IPS-NIHi7 (cell line): ENCODE data around the gene TMEM240.

ENCODE experiments used
- DNase-seq: peaks from one replicate; pipeline ENCODE4 v3.0.0; 2012; ENCODE audit warnings: mixed read lengths; ENCODE audit errors: extremely low spot score

TMEM240 gene

DNA sequence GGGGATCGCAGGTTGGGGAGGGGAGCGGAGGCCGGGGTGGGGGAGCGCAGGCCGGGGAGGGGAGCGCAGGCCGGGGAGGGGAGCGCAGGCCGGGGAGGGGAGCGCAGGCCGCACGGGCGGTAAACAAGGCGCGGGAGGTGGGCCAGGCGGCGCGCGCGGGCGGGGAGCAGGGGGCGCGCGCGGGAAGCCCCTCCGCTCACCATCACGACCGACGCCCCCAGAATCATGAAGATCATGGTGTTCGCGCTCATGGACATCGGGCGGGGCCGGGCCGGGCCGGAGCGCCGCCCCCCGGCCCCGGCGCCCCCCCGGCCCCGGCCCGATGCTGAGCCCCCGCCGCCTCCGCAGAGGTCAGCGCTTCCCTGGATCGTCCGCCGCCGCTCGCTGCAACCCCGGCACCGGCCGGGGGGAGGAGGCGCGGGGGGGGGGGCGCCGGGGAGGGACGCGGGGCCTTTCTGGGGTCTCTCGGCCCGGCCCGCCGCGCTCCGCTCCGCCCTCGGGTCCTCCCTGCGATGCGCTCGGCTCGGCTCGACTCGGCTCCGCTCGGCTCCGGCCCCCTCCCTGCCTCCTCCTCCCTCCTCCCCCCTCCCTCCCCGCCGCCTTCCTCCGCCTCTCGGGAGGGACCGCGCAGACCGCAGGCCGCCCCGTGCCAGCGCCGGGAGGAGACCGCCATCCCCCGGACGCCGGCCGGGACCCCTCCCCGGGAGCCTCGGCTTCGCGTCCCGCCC lies at the start of gene TMEM240:
TSS of gene TMEM240 (minus strand) at position 535 of the 728 bp plus-strand sequence. CDS start at position 257, 278 bp downstream.
- DNase-seq, result peak; percentile 94

DNA sequence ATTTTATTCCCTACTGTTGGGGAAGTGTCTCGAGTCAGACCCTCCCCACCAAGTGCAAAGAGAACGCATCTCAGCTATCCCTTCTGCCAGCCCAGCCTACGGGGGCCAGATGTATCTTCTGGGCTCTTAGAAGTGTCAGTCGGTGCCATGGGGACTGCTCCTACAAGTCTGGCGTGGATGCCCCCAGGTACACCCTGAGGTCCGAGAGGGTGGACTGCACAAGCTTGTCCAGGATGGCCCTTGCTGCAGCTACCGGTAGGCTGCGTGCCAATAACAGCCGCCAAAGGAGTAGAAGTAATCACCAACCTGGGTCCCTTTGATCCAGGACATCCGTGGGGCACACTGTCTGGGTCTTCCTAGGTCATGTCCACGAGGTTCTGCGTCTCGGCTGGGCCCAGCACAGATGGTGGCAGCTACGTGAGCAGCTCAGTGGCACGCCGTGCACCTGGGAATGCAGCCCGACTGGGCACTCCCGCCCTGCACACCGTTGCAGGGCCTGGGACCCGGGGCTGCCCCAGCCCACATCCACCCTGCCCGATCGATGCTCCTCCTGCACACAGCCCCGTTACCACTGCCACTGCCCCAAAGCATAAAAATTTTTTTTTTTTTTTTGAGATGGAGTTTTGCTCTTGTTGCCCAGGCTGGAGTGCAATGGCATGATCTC lies 43.1 kb upstream of the TMEM240 start:
- DNase-seq, result no peak

DNA sequence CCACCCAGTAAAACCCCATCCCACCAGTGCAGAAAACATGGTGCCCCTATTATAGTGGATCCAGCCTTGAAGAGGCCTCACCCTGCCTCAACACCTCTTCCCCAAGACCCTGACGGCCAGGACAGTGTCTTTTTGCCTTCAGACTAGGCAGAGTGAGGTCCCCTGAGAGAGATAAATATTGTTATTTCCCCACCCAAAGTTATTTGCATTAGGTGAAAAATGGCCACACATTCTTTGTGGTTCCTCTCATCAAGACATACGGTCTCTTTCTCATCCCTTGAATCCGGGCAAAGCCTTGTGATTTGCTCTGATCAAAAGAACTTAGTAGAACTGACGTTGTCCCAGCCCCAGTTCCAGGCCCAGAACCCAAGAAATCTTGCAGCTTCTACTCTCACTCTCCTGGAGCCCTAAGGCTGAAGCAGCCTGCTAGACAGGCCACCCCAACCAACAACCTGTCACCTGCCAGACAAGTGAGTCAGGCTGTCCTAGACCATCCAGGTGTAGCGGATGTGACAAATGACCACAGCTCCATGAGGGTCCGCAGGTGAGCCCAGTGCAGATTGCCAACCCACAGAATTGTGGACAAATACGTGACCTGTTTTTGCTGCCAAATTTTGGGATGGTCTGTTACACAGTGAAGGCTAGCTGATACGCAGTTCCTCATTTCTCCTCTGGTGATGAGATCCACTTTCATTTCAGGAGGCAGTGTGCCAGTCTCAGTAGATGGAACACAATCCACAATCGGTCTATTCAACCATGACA lies 42.3 kb upstream of the TMEM240 start:
- no peak for DNase-seq

DNA sequence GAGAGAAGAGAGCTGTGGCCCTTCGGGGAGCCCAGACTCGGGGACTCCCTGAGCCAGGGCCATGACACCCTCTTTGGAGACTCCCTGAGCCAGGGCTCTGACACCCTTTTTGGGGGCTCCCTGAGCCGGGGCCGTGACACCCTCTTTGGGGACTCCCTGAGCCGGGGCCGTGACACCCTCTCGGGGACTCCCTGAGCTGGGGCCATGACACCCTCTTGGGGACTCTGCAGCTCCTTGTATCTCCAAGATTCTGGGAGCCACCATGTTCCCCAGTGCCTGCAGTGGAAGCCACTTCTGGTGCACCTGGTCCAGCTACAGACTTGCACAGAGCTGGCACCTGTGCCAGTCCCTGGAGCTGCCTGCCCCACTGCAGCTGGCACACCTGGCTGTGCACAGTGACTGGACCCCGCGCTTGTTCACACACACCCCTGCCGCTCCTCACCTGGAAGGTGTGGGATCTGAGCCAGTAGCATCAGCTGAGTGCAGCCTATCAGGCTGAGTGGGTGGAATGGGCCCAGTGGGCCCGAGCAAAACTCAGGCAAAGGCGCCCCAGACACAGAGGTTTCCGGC lies 38.0 kb upstream of the TMEM240 start:
- no peak for DNase-seq

DNA sequence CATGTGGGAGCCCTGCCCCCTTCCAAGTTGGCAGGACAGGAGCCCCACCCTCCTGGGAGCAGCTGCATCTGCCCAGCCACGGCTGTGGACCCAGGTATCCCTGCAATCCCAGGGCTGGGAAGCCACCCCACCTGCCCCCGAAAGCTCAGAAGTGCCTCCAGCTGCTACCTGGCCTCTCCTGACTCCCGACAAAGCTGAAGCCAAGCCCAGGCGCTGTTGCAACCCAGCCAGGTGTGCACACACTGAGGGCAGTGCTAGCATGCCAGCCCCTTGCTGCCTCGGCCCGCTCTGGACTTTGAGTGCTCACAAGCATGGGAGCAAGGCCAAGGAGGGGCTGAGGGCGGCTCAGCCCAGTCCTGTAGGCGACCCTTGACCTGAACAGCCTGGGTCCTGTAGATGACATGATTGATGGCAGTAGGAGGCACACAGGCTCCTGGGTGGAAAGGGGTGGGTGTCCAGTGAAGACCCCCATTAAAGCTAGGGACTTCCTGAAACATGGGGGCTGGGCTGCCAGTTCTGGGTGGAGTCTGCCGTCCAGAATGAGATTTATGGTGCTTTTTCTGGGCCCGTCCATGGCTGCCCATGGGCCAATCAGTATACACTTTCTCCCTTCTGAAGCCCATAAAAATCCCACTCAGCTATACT lies 37.1 kb upstream of the TMEM240 start:
- no peak for DNase-seq

DNA sequence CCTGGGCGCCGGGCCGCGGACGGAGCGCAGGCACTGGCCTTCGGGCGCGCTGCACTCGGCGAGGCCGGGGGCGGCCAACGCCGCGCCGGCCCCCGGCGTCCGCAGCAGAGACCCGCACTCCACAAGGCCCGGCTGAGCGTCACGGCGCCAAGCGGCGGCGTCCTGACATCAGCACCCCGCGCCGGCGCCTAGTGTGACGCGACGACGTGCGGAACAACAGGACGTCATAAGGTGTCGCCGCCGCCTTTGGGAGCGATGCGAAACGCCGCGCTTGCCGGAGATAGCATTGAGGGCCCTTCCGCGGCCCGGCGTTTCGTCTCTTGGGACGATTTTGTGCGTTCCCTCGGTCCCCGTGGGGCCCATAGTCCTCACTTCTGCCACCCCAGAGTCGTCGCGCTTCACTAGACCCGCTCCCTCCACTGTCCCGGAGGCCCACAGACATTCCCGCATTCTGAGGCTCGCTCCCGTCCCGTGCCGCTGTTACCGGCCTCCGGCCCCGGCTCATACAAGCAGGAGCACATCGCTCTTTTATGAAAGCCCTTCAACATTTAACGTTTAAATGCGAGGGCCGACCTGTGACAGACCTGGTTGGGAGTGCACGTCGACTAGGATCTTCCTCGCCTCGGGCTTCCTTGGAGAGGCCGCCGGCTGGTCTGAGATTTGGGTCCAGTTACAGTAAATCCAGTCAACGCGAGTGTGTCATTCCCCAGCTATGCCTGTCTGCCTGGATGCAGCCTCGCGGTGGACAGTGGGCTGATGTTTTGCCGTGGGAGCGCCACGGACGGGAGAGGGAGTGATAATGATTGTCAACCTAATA lies 34.5 kb upstream of the TMEM240 start, which contains the start of gene SSU72:
TSS of gene SSU72 (minus strand) at position 143 of the 817 bp plus-strand sequence. CDS start 306 bp downstream, outside the sequence.
- peak; percentile 94 for DNase-seq

DNA sequence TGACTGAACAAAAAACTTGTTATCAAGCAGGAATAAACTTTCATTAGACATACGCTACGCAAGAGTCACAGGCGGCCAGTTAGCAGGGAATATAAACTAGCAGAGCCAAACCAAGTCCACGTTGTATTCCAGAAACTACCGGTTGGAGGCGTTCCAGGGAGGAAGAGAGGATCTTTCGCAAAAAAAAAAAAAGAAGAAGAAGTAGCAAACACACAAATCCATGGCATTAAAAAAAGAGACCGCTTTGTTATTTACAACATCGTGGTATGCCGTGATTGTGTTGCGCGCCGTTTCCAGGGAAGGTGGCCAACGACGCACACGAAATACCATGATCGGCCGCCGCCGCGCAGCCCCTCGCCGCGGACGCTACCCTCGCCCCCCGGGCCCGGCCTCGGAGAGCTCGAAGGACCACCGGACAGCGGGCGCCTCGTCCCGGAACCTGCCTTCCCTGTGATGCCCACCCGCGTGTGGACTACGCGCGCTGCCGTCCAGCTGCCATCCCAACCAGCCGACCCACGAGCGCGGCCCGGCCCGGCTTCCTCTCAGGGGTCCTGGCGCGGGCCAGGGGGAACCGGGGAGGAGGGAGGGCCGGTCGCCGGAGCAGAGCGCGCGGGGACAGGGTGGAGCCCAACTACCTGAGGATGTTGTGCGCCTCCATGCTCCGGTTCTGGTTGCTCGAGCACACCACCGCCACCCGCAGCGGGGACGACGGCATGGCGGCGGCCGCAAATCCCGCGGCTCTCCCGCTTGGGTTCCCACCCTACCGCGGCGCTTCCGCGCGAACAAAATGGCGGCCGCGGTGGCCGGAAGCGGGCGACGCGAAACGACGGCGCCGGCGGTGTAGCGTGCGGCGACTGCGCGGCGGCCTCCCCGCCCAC lies 33.7 kb upstream of the TMEM240 start:
- peak; percentile 83 for DNase-seq

DNA sequence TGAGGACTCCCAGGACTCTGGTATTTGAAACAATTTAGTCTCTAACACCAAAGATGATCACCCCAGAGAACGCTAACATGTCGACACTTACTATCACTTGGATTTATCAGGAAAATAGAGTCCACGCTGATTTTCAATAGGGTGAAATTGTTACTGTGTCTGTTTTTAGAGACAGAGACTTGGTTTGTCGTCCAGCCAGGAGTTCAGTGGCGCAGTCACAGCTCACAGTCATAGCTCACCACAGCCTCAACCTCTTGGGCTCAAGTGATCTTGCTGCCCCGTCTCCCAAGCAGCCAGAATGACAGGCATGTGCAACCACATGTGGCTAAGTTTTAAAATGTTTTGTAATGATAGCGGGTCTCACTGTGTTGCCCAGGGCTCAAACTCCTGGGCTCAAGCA lies 28.9 kb upstream of the TMEM240 start:
- no peak for DNase-seq

DNA sequence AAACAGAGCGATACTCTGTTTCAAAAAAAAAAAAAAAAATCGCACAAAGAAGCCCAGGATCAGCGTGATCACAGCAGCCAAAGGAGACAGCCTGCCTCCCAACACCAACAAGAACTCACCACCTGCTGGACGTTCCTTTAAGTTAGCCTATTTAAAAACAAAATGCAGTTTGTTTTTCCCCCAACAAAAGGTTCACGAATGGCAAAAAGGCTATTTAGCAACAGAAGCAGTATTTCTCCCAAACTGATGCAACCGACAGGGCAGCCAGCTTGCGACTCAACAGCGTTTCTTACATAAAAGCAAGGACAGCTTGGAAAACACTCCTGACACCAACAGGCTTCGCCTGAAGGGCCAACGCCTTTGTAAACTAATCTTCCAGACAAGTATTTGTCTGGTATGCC lies 27.5 kb upstream of the TMEM240 start:
- no peak for DNase-seq

DNA sequence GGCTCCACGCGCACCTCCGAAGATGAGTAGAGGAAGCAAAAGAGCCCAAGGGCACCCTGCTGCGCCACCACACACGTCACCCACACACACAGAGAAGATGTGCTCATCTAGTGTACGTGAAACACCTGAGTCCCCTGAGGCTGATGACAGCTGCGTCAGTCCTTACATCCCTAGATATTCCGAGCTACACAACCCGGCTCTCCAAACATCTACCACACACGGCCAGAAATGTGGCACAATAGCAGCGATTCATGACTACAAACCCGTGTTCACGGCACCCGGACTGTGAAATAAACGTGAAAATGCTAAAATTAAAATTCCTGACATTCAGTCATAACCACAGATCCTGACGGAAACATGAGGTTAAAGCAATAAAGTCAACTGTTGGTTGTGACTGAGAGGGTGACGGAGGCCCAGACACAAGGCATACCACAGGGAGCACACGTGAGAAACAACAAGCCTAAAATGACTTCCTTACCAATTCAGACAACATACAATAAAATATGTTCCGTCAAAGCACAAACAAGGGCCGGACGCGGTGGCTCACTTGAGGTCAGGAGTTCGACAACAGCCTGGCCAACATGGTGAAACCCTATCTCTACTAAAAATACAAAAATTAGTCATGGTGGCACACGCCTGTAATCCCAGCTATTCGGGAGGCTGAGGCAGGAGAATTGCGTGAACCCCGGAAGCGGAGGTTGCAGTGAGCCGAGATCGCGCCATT lies 26.9 kb upstream of the TMEM240 start:
- no peak for DNase-seq

DNA sequence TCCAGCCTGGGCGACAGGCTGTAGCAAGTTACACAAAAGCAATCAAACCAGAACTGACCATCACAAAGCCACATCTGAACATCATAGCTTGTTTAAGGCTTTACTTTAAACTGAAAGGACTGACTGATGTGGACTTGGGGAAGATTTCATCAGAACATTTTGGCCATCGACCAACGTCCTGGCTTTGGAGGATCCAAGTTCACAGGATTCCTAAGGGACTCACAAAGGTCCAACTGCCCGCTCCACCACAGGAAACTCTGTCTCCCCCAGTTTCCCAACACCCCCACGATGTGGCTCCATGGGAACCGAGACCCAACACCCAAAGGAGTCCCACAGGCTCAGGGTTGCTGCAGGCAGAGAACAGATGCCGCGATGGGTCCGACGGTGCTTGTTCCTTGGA lies 24.9 kb upstream of the TMEM240 start:
- DNase-seq, result no peak

DNA sequence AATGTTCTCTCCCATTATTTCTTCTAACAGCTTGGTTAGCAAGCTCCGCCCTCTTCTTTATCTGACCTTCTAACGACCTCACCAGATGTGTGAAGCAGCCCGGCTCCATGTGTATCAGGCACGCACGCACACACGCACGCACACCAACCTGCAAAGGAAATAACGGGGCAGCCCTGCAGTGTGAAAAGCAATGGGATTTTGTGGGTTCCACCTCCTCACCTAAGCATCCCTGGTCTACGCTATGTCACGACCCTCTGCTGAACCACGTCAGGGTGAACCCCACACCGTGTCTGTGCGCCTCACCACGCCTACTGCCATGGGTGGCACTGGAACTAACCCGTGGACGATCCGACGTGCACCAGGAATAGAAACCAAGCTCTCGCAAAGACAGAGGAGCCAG lies 23.8 kb upstream of the TMEM240 start:
- DNase-seq, result no peak

DNA sequence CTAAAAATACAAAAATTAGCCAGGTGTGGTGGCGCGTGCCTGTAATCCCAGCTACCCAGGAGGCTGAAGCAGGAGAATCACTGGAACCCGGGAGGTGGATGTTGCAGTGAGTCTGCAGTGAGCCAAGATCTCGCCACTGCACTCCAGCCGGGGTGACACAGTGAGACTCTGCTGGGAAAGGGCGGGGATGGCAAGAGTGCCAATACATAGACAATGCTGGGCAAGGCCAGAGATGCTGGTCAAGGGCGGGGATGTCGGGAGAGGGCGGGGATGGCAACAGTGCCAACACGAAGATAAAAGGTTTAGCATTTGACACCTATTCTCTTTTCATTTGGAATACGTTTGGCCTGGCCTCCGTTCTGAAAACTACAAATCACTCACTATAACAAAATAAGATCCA lies 23.3 kb upstream of the TMEM240 start:
- no peak for DNase-seq

DNA sequence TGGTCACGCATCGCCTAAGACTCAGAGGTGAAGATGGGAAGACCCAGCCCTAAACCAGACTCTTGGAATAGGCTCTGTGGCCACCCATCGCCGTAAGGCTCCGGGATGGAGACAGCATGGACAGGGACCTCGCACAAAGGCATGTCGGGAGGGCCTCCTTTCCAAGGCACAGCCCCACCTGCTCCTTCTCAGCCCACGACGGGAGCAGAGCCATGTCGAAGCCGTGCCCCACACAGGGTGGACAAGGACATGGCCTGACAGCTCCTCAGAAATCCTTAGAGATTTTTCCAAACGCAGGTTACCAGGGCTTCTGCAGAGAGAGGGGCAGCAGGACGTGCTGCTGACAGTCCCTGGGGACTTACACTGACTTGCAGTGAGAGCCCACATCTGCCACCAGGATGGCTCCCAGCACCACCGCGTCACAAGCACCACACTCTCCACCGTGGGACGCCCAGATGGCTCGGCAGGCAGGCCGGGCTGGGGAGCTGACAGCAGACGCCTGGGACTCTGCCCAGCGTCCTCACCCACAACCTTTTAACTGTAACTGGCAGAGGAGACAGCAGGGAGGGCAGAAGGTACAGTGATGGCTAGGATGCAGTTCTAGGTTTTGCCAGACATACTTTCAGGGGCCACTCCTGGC lies 22.3 kb upstream of the TMEM240 start:
- DNase-seq, result no peak

DNA sequence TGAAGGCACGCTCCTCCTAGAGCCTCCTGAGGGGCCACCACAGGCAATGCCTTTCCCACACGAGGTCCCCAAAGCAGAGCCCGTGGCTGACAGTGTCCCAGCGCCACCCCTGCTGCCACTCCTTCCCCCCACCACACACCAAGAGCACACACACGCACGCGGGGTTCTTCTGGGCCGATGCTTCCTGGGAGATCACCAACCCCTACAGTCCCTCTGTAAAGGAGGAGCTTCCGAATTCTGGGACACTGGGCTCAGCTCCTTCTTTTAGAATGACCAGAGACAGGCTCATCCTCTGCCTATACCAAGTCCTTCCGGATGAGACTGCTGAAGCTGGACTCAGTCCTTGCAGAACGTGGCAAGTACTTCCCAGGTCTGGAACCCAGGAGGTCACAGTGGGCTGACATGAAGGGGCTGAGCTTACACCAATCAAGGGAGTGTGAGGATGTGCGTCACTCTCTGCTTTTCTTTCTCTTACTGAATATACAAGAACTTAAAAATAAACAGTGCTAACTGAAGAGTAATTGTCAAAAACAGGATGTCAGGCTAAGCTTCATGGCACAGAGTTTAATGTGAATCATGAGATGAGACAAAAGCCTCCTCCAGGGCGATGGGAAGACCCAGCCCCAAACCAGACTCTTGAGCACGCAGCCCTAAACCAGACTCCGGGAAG lies 21.5 kb upstream of the TMEM240 start:
- no peak for DNase-seq

DNA sequence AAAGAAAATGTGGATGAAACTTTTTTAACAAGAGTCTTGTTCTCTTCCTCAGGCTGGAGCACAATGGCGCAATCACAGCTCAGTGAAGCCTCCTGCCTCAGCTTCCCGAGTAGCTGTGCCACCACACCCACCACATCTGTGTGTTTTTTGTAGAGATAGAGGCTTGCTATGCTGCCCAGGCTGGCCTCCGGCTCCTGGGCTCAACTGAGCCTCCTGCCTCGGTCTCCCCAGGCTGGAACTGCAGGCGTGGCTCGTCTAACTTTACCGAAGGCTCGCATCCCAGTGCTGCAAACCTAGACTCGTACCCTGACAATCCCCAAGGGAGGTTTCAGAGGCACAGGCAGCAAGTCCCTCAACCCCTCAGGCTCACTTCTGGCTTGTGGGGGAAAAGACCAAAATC lies 19.8 kb upstream of the TMEM240 start:
- no peak for DNase-seq

DNA sequence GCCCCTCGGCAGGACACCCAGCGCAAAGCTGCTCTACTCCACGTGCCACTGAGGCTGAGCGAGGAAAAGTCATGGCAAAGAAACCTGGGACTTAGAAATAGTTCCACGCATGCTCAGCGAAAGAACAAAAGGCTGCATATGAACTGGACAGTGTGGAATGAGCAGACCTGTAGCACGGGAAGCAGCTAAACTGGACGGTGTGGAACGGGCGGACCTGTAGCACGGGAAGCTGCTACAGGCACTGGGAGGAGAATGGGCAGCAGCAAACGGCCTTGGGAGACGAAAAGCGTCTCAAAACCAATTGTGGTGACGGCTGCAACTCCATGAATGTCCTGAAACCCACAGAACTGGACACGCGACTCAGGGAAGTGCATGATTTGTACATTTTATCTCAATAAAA lies 18.6 kb upstream of the TMEM240 start:
- no peak for DNase-seq

DNA sequence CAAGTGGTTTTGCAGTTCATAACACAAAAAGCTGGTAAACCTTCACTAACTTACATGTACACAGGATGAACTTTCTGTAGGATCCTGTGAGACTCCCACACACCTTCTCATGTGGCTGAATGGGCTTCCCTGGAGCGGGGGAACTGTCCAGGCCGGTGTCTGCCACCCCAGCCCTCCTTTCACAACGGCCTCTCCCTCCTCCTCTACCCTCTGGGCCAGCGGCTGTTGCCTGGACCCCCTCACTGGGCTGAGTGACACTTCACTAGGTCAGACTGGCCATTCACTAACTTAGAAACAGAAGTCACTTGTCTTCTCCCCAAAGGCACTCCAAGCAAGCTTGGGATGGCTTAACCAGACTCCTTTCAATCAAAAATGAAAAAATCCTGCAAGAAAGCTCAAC lies 18.2 kb upstream of the TMEM240 start:
- no peak for DNase-seq
